Measurements from ENCODE around the gene TIPARP. TPM values are rescaled to one million over a fixed set of nuclear protein-coding genes. Genes with fewer than 3 reads are reported as not detected.

The TIPARP gene
- polyA plus RNA-seq, 1 experiment, result 25.1 TPM

DNA sequence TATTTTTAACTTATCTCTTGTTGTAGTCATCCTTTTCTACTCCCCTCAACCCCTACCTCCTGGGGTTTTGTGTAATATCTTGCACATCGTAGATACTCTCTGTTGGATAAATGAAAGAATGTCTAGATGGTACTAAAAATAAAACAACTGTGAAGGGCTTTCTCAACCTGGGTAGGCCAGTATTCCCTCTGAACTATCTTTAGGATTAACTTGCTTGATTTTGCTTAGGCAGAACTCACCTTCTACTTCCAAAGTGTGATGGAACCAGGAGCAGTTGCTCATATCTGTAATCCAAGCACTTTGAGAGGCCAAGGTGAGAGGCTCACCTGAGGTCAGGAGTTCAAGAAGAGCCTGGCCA lies 32.8 kb upstream of the TIPARP start:
- TF ChIP-seq, protein P1, sequence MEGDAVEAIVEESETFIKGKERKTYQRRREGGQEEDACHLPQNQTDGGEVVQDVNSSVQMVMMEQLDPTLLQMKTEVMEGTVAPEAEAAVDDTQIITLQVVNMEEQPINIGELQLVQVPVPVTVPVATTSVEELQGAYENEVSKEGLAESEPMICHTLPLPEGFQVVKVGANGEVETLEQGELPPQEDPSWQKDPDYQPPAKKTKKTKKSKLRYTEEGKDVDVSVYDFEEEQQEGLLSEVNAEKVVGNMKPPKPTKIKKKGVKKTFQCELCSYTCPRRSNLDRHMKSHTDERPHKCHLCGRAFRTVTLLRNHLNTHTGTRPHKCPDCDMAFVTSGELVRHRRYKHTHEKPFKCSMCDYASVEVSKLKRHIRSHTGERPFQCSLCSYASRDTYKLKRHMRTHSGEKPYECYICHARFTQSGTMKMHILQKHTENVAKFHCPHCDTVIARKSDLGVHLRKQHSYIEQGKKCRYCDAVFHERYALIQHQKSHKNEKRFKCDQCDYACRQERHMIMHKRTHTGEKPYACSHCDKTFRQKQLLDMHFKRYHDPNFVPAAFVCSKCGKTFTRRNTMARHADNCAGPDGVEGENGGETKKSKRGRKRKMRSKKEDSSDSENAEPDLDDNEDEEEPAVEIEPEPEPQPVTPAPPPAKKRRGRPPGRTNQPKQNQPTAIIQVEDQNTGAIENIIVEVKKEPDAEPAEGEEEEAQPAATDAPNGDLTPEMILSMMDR (IDR thresholded peaks at IDR 0.05; ENCODE audit: low read depth, low read length), result no peak
- Histone ChIP-seq H3K4me3 (ENCODE audit: low read depth, low read length) (no peak overlapping the region), H3K9me3 (ENCODE audit: control insufficient read depth, insufficient read depth, low read length) (no peaks in the 10 kb centered on the region), H3K27me3 (ENCODE audit: control insufficient read depth, insufficient read depth, low read length) (peaks cover 2% of the 10 kb centered on the region), H3K27ac (ENCODE audit: low read depth, low read length) (no peak overlapping the region)
- ChIA-PET POLR2A (no interaction called here), CTCF (no interaction called here)
- no peak for DNase-seq (ENCODE audit: low read depth, low spot score)

DNA sequence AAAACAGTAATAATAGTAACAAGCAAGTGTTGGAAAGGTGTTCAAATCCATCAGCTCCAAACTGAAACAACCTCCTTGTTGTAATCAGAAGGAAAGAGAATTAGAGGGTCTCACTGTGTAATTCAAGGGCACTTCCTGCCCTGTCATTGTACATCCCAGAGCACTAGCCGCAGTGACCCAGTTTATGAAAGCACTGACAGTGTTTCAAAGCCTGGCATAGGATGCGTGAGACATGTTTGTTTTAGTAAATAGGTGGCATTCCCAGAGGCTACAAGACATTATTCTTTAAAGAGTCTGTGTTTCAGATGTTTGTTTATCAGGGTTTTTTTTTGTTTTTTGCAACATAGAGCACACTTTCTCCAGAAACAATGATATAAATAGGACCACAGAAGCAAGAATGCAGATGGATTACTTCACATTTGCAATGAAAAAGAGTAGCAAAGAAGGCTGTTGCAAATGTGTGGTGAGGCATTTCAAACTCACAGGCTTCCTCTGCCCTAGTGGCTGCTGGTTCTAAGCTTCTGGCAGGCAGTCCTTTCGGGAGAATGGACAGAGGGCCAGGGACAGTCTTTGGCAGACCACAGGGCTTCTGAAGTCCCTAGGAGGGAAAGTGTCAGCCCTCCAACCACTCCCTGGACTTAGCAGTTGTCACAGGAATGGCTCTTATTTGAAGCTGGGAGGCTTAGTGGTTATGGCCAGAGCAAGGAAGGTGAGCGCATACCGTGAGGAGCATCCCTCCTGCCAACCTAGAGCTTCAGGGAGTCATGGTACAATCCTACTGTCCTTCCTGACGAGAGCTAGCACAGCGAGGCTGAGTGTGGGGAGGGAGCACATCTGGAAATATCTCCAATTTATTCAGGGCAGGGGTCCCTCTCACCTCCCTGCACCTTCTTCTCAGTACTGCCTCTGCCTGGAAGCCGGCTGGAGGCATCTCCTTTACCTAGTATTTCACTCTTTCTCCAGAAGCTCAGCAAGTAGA lies 31.4 kb upstream of the TIPARP start:
- Histone ChIP-seq H3K27ac (ENCODE audit: low read depth, low read length) (peak overlapping the region; percentile 33), H3K4me3 (ENCODE audit: low read depth, low read length) (no peak overlapping the region), H3K27me3 (ENCODE audit: control insufficient read depth, insufficient read depth, low read length) (no peaks in the 10 kb centered on the region), H3K9me3 (ENCODE audit: control insufficient read depth, insufficient read depth, low read length) (no peaks in the 10 kb centered on the region)
- DNase-seq (ENCODE audit: low read depth, low spot score), result no peak
- TF ChIP-seq, protein P1 (IDR thresholded peaks at IDR 0.05; ENCODE audit: low read depth, low read length), result no peak
- CTCF ChIA-PET, result interaction anchor here (0.7 to 0.8 kb wide), 2 partner anchors 450 to 492 kb away, joined by 3 read pairs; no protein-coding TSS in a partner anchor
- POLR2A ChIA-PET, result no interaction called here

DNA sequence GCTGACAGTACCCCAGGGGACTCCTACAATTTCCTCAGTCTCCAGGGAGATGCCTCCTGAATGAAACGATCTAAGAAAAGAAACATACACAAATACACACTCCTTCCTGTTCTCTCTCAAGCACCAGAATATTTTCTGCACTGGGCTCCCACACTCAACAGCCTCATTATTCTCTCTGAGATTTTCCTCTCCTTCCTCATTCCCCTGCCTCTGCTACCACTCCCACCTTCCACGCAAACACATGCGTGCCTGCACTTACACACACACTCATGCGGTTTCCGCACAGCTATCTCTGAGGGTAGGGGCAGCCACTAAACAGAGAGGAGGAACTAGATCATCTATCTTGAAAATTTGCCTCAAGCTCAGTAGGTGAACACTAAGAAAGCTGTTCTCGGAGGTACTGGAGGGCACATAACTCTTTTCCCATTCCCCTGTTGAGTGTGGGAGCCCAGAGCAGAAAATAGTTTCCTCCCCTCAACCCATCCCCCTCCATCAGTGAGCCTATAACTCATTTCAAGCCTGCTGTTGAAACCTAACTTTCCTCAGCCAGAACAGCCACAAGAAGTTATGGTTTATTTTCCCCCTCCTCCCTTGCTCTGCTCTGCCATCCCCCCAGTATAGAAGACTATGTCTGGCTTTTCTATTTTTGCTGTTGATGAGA lies 30.5 kb upstream of the TIPARP start:
- Histone ChIP-seq H3K4me3 (ENCODE audit: low read depth, low read length) (peak overlapping the region; percentile 20), H3K27ac (ENCODE audit: low read depth, low read length) (peak overlapping the region; percentile 33), H3K27me3 (ENCODE audit: control insufficient read depth, insufficient read depth, low read length) (no peaks in the 10 kb centered on the region), H3K9me3 (ENCODE audit: control insufficient read depth, insufficient read depth, low read length) (no peaks in the 10 kb centered on the region)
- ChIA-PET POLR2A (no interaction called here), CTCF (interaction anchor here (0.7 to 0.8 kb wide), 2 partner anchors 449 to 493 kb away, joined by 3 read pairs; no protein-coding TSS in a partner anchor)
- TF ChIP-seq, protein P1 (IDR thresholded peaks at IDR 0.05; ENCODE audit: low read depth, low read length), result no peak
- DNase-seq (ENCODE audit: low read depth, low spot score), result peak; percentile 21

DNA sequence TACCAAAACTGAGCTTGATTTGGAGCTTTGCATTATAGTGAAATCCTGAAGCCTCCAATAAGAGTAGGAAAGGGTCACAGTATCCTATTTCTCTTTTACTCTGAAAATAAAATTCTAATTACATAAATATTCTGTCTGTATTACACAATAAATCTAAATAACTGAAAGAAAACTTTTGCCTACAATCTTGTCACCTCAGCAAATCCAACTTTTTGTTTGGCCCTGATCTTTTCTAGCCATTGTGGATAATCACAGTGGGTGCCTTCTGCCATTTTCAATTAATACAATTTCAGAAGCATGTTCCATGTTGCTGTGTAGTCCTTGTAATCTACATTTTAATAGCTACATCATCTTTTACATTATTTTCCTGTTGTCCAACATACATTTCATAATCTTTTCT lies 29.4 kb upstream of the TIPARP start:
- Histone ChIP-seq H3K27ac (ENCODE audit: low read depth, low read length) (no peak overlapping the region), H3K4me3 (ENCODE audit: low read depth, low read length) (no peak overlapping the region), H3K9me3 (ENCODE audit: control insufficient read depth, insufficient read depth, low read length) (no peaks in the 10 kb centered on the region), H3K27me3 (ENCODE audit: control insufficient read depth, insufficient read depth, low read length) (no peaks in the 10 kb centered on the region)
- TF ChIP-seq, protein P1 (IDR thresholded peaks at IDR 0.05; ENCODE audit: low read depth, low read length), result no peak
- CTCF ChIA-PET, result interaction anchor here (1.0 kb wide), 1 partner anchor 493 kb away, joined by 4 read pairs; no protein-coding TSS in a partner anchor
- no peak for DNase-seq (ENCODE audit: low read depth, low spot score)
- POLR2A ChIA-PET, result no interaction called here

DNA sequence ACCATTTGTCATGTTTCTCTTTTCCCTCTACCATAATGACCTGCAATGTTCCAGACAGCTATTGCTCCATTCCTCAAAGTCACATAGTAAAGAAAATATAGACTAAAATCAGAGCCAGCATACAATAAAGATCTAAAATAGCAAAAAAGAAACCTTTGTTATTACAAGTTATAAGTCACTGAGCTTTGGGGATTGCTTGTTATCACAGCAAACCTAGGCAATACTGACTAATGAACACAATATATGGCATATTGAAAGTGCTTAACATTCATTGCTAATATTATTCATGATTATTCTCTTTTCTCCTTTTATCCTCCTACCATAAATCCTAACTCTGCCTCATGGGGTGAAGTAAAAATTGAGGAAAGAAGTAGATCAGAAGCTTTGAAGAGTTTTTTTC lies 27.4 kb upstream of the TIPARP start:
- Histone ChIP-seq H3K9me3 (ENCODE audit: control insufficient read depth, insufficient read depth, low read length) (no peaks in the 10 kb centered on the region), H3K27ac (ENCODE audit: low read depth, low read length) (no peak overlapping the region), H3K4me3 (ENCODE audit: low read depth, low read length) (no peak overlapping the region), H3K27me3 (ENCODE audit: control insufficient read depth, insufficient read depth, low read length) (no peaks in the 10 kb centered on the region)
- POLR2A ChIA-PET, result no interaction called here
- TF ChIP-seq, protein P1 (IDR thresholded peaks at IDR 0.05; ENCODE audit: low read depth, low read length), result no peak
- no peak for DNase-seq (ENCODE audit: low read depth, low spot score)
- CTCF ChIA-PET, result interaction anchor here (0.5 to 1.4 kb wide), 3 partner anchors 26 to 493 kb away, joined by 3 to 4 read pairs (median 4); no protein-coding TSS in a partner anchor
